D721Med (cell line): ENCODE measurements around the gene HACL1.

Experiments
- DNase-seq: peaks from one replicate; pipeline ENCODE4 v3.0.0; 2011; ENCODE audit warnings: low spot score; ENCODE audit not compliant: insufficient read length
- FAIRE-seq: peaks from 2 replicates; lab custom pipeline; 2011; peaks lifted over from hg19 to GRCh38; lab: Jason Lieb, UNC
- CTCF ChIP-seq: IDR thresholded peaks from 2 replicates; pipeline ENCODE4 v1.5.1; 2012; ENCODE audit warnings: mild to moderate bottlenecking, control low read depth; ENCODE audit not compliant: insufficient read depth; ENCODE audit errors: missing control alignments

Gene HACL1

DNA sequence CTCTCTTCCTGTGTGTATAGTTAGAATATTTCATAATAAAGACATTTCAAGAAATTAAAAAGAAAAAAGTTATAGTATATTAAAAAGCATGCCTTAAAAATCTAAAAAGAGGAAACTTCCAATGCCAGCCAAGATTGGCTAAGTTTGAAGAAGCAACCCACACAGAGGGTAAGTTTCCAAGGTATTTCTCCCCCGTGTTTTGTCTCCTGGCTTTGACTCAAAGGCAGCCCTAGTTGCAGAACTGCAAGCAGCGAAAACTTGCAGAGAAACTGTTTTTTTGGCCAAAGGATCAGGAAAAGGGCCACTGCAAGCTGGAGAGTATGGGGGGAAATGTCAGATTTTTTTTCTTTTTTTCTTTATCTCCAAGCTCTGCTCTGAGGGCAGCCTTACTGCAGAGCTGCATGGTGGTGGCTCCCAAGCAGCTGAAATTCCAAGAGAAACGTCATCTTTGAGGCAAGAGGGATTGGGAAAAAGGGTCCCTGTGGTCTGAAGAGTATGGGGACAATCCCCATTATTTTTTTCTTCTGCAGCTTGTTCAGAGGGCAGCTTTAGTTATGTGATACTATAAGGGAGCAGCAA, 23.0 kb downstream of the HACL1 start:
- TF ChIP-seq CTCF = no peak
- FAIRE-seq (no peak), DNase-seq (no peak)

- DNase-seq = no peak
- FAIRE-seq = no peak
- no peak for TF ChIP-seq CTCF
Observed at GRCh38 chr3:15576475-15576874, 24.9 kb downstream of the HACL1 start.

DNA sequence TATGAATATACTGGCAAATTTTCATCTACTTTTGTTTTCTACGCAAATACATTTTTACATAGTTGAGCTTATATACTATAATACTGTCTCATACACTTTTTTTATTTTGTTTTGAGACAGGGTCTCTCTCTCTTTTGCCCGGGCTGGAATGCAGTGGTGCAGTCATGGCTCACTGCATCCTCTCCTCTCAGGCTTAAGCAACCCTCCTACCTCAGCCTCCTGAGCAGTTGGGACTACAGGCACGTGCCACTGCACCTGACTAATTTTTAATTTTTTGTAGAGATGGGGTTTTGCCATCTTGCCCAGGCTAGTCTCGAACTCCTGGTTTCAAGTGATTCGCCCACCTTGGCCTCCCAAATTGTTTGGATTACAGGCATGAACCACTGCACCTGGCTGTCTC, 25.9 kb downstream of the HACL1 start:
- TF ChIP-seq CTCF = no peak
- FAIRE-seq = no peak
- DNase-seq = no peak

DNA sequence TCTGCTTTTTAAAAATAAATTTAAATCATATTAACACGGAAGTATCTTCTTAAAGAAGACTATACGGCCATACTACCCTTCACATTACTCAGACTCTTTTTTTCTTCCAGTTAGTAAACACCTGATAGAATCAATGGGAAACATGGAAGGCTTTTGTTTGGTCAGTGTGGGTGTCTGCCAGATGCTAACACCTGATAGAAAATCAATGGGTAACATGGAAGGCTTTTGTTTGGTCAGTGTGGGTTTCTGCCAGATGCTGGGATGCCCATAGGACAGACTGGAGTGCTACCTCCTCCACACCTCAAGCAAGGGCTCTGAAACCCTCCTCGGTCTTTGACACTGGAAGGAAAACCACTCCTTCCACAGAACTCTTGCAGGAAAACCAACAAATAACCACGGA, 29.2 kb downstream of the HACL1 start:
- DNase-seq (no peak), FAIRE-seq (no peak)
- TF ChIP-seq CTCF = no peak

GRCh38 chr3:15563190-15563589, 38.2 kb downstream of the HACL1 start:
- DNase-seq (no peak), FAIRE-seq (no peak)
- TF ChIP-seq CTCF = no peak

DNA sequence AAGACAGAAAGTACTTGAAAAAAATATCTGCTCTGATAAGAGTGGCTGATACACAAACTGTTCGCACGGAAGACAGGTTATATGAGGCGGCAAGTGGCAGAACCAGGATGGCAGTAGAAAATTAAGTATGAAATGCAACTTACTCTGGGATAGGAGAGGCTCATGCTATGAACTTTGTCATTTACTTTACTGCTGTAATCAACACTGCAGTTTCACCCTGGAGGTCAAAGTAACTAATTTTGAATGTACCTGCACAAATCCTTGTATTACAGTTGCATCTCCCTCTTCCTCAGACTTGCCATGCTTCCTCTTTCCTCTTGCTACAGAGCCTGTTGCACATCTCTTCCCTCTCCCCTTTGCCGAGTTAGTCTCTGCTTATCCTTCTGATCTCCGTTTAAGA, 38.8 kb downstream of the HACL1 start:
- TF ChIP-seq CTCF = no peak
- FAIRE-seq (no peak), DNase-seq (no peak)

DNA sequence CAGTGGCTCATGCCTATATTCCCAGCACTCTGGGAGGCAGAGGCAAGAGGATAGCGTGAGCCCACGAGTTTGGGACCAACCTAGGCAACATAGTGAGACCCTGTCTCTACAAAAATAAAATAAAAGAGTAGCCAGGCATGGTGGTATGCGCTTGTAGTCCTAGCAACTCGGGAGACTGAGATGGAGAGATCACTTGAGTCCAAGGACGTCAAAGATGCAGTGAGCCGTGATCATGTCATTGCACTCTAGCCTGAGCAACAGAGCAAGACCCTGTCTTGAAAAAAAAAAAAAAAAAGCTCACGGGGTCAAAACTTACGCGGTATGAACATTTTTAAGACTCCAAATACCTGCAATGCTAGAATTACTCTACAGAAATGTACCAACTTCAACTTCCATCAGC, 42.8 kb downstream of the HACL1 start:
- FAIRE-seq = no peak
- no peak for TF ChIP-seq CTCF
- DNase-seq = no peak
